Limb (tissue), 2 donors: Measurements from ENCODE around the gene AMBN.
"Not testable (repeated sequence)": the region's sequence is repeated elsewhere in the genome, so short reads cannot be mapped to it uniquely, and the experiment has no call there.

ENCODE experiments used
- DNase-seq, 2 donors: peaks; one replicate each; pipeline ENCODE4 v3.0.0-alpha.2; 2016; ENCODE audit errors: extremely low spot score in 2 of 2

AMBN gene

GRCh38 chr4:70608324-70608723 lies 16.3 kb downstream of the AMBN start:
- no peak for DNase-seq

DNA sequence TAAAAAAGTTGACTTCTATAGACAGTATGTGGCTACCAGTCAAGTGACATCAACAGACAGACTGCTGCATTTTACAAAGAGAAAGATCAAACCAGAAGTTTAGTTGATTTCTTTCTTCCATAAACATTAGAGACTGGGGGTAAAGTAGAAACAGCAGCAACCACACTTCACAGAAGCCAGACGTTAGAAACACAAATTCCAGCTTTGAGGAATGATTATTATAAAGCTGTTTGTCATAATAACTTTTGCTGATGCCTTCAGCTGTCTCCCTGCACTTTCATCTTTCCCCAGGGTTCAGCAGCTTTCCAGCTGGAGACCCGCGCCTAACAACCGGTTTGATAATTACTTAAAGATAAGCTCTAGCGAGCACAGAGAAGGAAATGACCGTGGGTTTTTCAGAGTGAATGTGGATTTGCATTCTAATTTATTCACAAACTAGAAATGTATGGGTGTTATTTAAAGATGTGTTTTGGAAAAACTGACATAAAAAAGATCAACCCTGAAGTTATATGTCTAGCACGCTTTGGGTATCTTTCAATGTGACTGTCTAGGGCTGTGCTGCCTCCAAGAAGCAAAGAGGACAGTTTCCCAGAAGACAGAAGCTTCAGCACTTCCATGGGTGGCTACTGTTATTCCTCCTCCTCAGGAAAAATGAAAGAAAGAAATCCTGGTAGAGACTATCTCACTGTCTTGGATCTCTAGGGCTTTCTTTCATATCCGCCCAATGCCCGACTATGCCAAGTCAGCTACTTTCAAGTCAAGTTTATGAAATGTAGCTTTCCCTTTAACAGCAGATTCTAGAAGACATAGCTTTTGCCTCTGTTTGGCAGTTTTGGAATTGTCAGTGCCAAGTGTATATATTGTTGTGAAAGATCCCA lies 21.5 kb downstream of the AMBN start:
- no peak for DNase-seq

- DNase-seq = no peak
Measured at GRCh38 chr4:70614184-70614555, 22.1 kb downstream of the AMBN start.

- no peak for DNase-seq
Measured at GRCh38 chr4:70619288-70619687, 27.2 kb downstream of the AMBN start.

GRCh38 chr4:70619778-70620177 lies 27.7 kb downstream of the AMBN start:
- DNase-seq = no peak

DNA sequence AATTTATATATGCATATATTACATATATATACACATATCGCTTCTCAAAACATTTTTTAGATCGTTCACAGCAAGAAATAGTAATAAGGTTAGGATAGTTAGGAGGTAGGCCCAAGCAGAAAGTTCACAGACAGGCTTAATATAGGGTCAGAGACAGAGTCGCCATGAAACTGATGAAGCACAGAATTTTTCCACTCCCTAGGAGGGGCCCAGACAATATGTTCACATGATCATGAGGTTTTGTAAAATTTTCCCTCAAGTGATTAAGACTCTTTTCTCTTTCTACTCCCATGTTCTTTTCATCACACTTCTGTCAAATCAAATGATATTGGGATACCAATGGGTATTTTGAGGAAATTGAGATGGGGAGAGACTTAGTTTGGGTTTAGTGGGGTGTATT lies 31.3 kb downstream of the AMBN start:
- no peak for DNase-seq

- DNase-seq = no peak
Measured at GRCh38 chr4:70624226-70624793, 32.3 kb downstream of the AMBN start.

DNA sequence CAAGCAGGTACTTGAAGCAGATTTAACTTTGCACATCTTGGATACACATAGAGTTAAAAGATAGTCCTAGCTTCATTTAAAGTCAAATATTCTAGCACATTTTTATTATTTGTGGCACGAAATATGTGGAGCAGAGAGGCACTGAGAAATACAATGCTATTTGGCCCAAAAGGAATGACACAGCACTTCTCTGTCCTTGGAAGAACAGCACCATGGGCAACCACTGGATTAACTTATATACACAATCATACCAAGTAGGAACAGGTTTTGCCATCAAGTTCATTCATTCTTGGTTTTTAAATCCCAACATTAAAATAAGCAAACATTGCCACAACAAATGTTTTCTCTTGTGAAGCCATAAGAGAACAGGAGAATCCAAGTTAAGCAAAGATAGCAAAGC lies 35.6 kb downstream of the AMBN start:
- DNase-seq = no peak

DNA sequence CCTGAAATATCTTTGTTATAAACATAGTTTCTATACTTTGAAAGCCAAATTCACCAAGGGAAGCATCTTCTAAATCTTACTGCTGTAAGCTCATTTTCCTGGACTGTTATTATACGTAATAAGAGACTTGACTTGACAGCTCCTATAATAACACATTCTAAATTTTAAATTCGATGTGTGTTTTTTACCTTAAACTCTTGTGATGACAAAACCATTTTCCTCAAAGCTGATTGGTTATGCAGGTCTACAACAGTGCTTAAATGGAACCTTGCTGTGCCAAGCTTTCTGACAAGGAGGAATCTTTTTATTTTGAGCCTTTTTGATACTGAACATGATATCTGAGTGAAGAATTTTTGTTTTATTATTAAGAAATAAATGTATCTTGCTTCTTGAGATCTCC lies 36.4 kb downstream of the AMBN start, which contains the start of gene ENAM:
Gene ENAM (plus strand): TSS at position 301 of the 400 bp plus-strand sequence. CDS start 757 bp downstream, outside the sequence.
- DNase-seq = no peak

GRCh38 chr4:70629469-70630090 lies 37.5 kb downstream of the AMBN start:
- no peak for DNase-seq

DNA sequence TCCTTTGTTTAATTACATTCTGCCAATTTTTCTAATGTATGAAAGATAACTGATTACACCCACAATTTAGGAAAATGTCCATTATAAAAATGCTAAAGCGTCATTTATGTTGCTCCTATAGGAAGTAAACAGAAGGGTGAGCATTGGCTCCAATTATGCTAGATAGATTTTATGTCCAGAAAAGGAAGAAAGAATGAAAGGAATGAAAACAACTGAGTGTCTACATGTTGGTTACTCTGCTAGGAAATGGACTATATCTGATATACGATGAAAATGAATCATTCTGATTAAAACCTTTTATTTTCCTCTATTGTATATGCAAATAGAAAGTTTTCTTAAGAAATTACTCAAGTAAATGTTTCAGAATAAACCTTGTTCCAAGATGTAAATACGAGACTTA lies 38.1 kb downstream of the AMBN start:
- DNase-seq = no peak

- no peak for DNase-seq
Measured at GRCh38 chr4:70632028-70632427, 40.0 kb downstream of the AMBN start.

DNA sequence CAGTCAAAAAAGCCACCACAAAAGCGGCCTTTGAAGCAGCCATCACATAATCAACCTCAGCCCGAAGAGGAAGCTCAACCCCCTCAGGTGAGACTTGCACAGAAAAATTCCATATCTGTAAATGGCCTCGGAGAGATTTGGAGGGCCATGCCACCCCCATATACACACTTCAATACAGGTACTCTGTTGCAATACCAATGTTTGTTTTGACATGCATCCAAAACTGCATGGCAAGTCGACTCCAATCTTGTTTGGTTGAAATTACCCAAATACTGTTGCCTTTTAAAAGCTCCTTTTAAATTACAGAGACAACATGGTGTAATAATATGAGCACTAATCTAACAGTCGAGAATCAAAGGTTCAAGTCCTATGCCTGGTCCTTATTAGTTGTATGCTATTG lies 42.4 kb downstream of the AMBN start:
- no peak for DNase-seq

DNA sequence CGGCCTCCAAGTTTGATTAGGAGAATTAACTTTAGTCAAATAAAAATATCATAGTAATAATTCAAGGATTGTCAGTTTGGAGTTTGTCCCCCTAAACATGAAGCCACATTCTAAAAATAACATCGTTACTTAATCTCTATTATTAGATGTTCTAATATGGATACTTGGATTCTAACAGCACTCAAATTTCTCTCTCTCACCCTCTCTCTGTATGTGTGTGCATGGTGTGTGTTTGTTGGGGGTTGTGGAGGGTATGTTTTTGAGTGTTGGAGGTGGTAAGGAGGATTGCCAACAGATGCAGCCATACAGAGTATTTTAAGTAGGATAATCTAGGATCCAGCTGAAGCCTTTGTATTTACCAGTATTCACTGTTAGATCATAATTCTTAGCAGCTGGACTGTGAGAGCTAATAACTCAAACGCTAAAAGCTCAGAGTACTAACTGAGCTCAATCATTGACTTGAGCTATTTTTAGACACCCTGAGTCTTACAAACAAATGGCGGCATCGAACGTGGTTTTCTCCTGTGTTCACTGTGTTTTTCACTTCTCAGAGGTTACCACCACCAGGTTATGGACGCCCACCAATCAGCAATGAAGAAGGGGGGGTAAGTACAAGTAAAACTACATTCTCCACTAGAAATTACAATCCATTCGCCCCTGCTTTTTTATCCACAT lies 45.3 kb downstream of the AMBN start:
- DNase-seq = no peak

DNA sequence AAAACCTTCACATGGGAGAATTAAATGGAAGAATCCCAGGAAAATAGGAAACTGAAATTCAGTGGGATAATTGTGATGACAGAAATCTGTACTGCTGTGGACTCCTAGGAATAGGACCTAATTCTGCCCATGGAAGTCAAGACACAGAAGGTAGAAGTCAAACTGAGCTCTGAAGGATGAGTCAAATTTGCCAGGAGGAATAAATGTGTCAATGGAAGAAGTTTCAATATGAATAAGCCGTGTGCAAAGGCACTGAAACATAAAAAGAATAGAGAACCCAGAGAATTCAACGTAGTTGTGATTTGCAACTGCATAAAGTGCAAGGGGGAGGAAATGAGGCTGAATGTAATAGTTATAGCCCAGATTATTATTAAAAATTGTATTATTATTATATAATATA lies 48.1 kb downstream of the AMBN start:
- DNase-seq = no peak

DNA sequence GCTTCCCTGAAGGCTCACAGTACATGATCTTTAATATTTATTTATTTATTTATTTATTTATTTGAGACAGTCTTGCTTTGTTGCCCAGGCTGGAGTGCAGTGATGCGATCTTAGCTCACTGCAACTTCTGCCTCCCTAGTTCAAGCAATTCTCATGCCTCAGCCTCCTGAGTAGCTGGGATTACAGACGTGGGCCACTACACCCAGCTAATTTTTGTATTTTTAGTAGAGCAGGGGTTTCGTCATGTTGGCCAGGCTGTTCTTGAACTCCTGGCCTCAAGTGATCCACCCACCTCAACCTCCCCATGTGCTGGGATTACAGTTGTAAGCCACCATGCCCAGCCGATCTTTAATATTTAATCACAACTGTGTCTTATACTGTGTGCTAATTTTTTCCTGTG lies 58.7 kb downstream of the AMBN start:
- DNase-seq = not testable (repeated sequence)

- peak; percentile 27 to 49 for DNase-seq
Measured at GRCh38 chr4:70651864-70652506, 59.9 kb downstream of the AMBN start.

DNA sequence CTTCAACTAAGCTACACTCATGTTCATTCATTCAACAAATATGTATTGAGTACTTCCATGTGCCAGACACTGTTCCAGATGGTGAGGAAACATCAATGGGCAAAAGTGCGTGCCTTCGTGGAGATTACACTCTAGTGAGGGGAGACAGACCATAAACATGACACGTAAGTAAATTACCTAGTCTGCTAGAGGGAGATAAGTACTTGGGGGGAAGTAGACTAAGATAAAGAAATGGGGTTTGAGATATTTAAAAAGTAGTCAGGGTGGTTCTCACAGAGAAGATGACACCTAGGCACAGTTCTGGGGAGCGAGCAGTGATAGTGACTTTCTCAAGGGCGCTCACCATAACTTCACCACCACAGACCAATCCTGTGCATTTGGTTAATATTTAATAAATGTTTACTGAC lies 62.6 kb downstream of the AMBN start:
- DNase-seq = no peak
